Measurements from ENCODE around the gene TOX2.

DNA sequence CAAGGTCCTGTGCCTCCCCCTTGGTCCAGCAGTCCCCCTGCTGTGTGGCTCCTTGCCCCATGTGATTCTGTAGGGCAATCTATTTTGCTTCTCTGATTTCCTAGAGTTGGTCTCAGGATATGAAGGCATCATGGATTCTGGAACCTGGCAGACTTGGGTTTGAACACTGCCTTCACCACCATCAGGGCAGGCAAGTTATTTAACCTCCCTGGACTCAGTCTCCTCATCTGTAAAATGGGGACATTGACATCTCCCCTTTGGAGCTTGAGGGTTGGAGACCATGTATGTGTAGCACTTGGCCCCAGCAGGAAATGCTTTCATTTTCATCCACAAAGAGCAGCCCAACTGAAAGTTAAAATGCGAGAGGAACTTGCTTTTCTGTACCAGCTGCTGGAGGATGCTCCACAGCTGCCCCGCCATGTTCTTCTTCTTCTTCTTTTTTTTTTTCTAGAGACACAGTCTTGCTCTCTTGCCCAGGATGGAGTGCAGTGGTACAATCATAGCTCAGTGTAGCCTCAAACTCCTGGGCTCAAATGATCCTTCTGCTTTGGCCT lies 6.7 kb downstream of the TOX2 start:
- TF ChIP-seq, protein P1, sequence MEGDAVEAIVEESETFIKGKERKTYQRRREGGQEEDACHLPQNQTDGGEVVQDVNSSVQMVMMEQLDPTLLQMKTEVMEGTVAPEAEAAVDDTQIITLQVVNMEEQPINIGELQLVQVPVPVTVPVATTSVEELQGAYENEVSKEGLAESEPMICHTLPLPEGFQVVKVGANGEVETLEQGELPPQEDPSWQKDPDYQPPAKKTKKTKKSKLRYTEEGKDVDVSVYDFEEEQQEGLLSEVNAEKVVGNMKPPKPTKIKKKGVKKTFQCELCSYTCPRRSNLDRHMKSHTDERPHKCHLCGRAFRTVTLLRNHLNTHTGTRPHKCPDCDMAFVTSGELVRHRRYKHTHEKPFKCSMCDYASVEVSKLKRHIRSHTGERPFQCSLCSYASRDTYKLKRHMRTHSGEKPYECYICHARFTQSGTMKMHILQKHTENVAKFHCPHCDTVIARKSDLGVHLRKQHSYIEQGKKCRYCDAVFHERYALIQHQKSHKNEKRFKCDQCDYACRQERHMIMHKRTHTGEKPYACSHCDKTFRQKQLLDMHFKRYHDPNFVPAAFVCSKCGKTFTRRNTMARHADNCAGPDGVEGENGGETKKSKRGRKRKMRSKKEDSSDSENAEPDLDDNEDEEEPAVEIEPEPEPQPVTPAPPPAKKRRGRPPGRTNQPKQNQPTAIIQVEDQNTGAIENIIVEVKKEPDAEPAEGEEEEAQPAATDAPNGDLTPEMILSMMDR (IDR thresholded peaks at IDR 0.05; ENCODE audit: insufficient read depth, low read depth, low read length): no peak
- no peak for TF ChIP-seq EZH2 (IDR thresholded peaks at IDR 0.05; ENCODE audit: insufficient read depth, low read length)
